ENCODE data around the gene NUCKS1.

NUCKS1 gene

GRCh38 chr1:205770618-205771017 is 20.6 kb upstream of the NUCKS1 start:
- Histone ChIP-seq H3K4me3 (ENCODE audit: low read depth, low read length) (no peak overlapping the region), H3K27me3 (ENCODE audit: control insufficient read depth, insufficient read depth, low read length) (peaks cover 21% of the 10 kb centered on the region), H3K27ac (ENCODE audit: low read depth, low read length) (no peak overlapping the region), H3K4me1 (ENCODE audit: control insufficient read depth, insufficient read depth, low read length) (peaks cover 7% of the 10 kb centered on the region; the same call in 1 of the 2 replicates), H3K36me3 (ENCODE audit: control insufficient read depth, insufficient read depth, low read length) (no peaks in the 10 kb centered on the region), H3K9me3 (ENCODE audit: control insufficient read depth, insufficient read depth, low read length) (no peaks in the 10 kb centered on the region), H3K9ac (ENCODE audit: low read depth, low read length) (no peak overlapping the region)

- Histone ChIP-seq H3K4me1 (ENCODE audit: control insufficient read depth, insufficient read depth, low read length) (peaks cover 7% of the 10 kb centered on the region; the same call in 1 of the 2 replicates), H3K36me3 (ENCODE audit: control insufficient read depth, insufficient read depth, low read length) (no peaks in the 10 kb centered on the region), H3K27me3 (ENCODE audit: control insufficient read depth, insufficient read depth, low read length) (peaks cover 15% of the 10 kb centered on the region), H3K9me3 (ENCODE audit: control insufficient read depth, insufficient read depth, low read length) (no peaks in the 10 kb centered on the region), H3K4me3 (ENCODE audit: low read depth, low read length) (no peak overlapping the region), H3K9ac (ENCODE audit: low read depth, low read length) (no peak overlapping the region), H3K27ac (ENCODE audit: low read depth, low read length) (no peak overlapping the region)
Measured at GRCh38 chr1:205769641-205770365, 19.8 kb upstream of the NUCKS1 start.

GRCh38 chr1:205767248-205767647 is 17.3 kb upstream of the NUCKS1 start:
- Histone ChIP-seq H3K36me3 (ENCODE audit: control insufficient read depth, insufficient read depth, low read length) (no peaks in the 10 kb centered on the region), H3K4me1 (ENCODE audit: control insufficient read depth, insufficient read depth, low read length) (no peaks in the 10 kb centered on the region), H3K27ac (ENCODE audit: low read depth, low read length) (no peak overlapping the region), H3K9me3 (ENCODE audit: control insufficient read depth, insufficient read depth, low read length) (no peaks in the 10 kb centered on the region), H3K27me3 (ENCODE audit: control insufficient read depth, insufficient read depth, low read length) (no peaks in the 10 kb centered on the region), H3K9ac (ENCODE audit: low read depth, low read length) (no peak overlapping the region), H3K4me3 (ENCODE audit: low read depth, low read length) (no peak overlapping the region)

- H3K27ac ChIP-seq (ENCODE audit: low read depth, low read length), result no peak overlapping the region
- no peaks in the 10 kb centered on the region for H3K9me3 ChIP-seq (ENCODE audit: control insufficient read depth, insufficient read depth, low read length)
Measured at GRCh38 chr1:205766570-205766969, 16.6 kb upstream of the NUCKS1 start.

GRCh38 chr1:205766038-205766437 is 16.1 kb upstream of the NUCKS1 start:
- Histone ChIP-seq H3K4me1 (ENCODE audit: control insufficient read depth, insufficient read depth, low read length) (no peaks in the 10 kb centered on the region), H3K4me3 (ENCODE audit: low read depth, low read length) (no peak overlapping the region), H3K9me3 (ENCODE audit: control insufficient read depth, insufficient read depth, low read length) (no peaks in the 10 kb centered on the region), H3K27me3 (ENCODE audit: control insufficient read depth, insufficient read depth, low read length) (no peaks in the 10 kb centered on the region), H3K36me3 (ENCODE audit: control insufficient read depth, insufficient read depth, low read length) (no peaks in the 10 kb centered on the region), H3K9ac (ENCODE audit: low read depth, low read length) (no peak overlapping the region), H3K27ac (ENCODE audit: low read depth, low read length) (no peak overlapping the region)

More at GRCh38 chr1:205766570-205766969, 16.6 kb upstream of the NUCKS1 start:
- Histone ChIP-seq H3K36me3 (ENCODE audit: control insufficient read depth, insufficient read depth, low read length) (no peaks in the 10 kb centered on the region), H3K9ac (ENCODE audit: low read depth, low read length) (no peak overlapping the region), H3K4me3 (ENCODE audit: low read depth, low read length) (no peak overlapping the region), H3K27me3 (ENCODE audit: control insufficient read depth, insufficient read depth, low read length) (no peaks in the 10 kb centered on the region), H3K4me1 (ENCODE audit: control insufficient read depth, insufficient read depth, low read length) (no peaks in the 10 kb centered on the region)

GRCh38 chr1:205764578-205764977 is 14.6 kb upstream of the NUCKS1 start:
- Histone ChIP-seq H3K27ac (ENCODE audit: low read depth, low read length) (no peak overlapping the region), H3K4me3 (ENCODE audit: low read depth, low read length) (no peak overlapping the region), H3K27me3 (ENCODE audit: control insufficient read depth, insufficient read depth, low read length) (no peaks in the 10 kb centered on the region), H3K9ac (ENCODE audit: low read depth, low read length) (no peak overlapping the region), H3K36me3 (ENCODE audit: control insufficient read depth, insufficient read depth, low read length) (no peaks in the 10 kb centered on the region), H3K4me1 (ENCODE audit: control insufficient read depth, insufficient read depth, low read length) (no peaks in the 10 kb centered on the region), H3K9me3 (ENCODE audit: control insufficient read depth, insufficient read depth, low read length) (no peaks in the 10 kb centered on the region)

- Histone ChIP-seq H3K9me3 (ENCODE audit: control insufficient read depth, insufficient read depth, low read length) (no peaks in the 10 kb centered on the region), H3K36me3 (ENCODE audit: control insufficient read depth, insufficient read depth, low read length) (no peaks in the 10 kb centered on the region), H3K27ac (ENCODE audit: low read depth, low read length) (no peak overlapping the region), H3K9ac (ENCODE audit: low read depth, low read length) (no peak overlapping the region), H3K27me3 (ENCODE audit: control insufficient read depth, insufficient read depth, low read length) (no peaks in the 10 kb centered on the region), H3K4me1 (ENCODE audit: control insufficient read depth, insufficient read depth, low read length) (no peaks in the 10 kb centered on the region), H3K4me3 (ENCODE audit: low read depth, low read length) (no peak overlapping the region)
Measured at GRCh38 chr1:205763980-205764379, 14.0 kb upstream of the NUCKS1 start.

GRCh38 chr1:205760606-205761005 is 10.6 kb upstream of the NUCKS1 start:
- no peaks in the 10 kb centered on the region for H3K9me3 ChIP-seq (ENCODE audit: control insufficient read depth, insufficient read depth, low read length)
- no peak overlapping the region for H3K9ac ChIP-seq (ENCODE audit: low read depth, low read length)
- H3K36me3 ChIP-seq (ENCODE audit: control insufficient read depth, insufficient read depth, low read length), result no peaks in the 10 kb centered on the region
- H3K27me3 ChIP-seq (ENCODE audit: control insufficient read depth, insufficient read depth, low read length), result no peaks in the 10 kb centered on the region
- H3K4me1 ChIP-seq (ENCODE audit: control insufficient read depth, insufficient read depth, low read length), result no peaks in the 10 kb centered on the region
- H3K4me3 ChIP-seq (ENCODE audit: low read depth, low read length), result no peak overlapping the region
- no peak overlapping the region for H3K27ac ChIP-seq (ENCODE audit: low read depth, low read length)

GRCh38 chr1:205756552-205756951 is 6.6 kb upstream of the NUCKS1 start:
- Histone ChIP-seq H3K27ac (ENCODE audit: low read depth, low read length) (no peak overlapping the region), H3K9me3 (ENCODE audit: control insufficient read depth, insufficient read depth, low read length) (no peaks in the 10 kb centered on the region), H3K9ac (ENCODE audit: low read depth, low read length) (no peak overlapping the region), H3K36me3 (ENCODE audit: control insufficient read depth, insufficient read depth, low read length) (no peaks in the 10 kb centered on the region), H3K4me3 (ENCODE audit: low read depth, low read length) (no peak overlapping the region), H3K27me3 (ENCODE audit: control insufficient read depth, insufficient read depth, low read length) (no peaks in the 10 kb centered on the region), H3K4me1 (ENCODE audit: control insufficient read depth, insufficient read depth, low read length) (no peaks in the 10 kb centered on the region)

- no peaks in the 10 kb centered on the region for H3K9me3 ChIP-seq (ENCODE audit: control insufficient read depth, insufficient read depth, low read length)
- no peaks in the 10 kb centered on the region for H3K4me1 ChIP-seq (ENCODE audit: control insufficient read depth, insufficient read depth, low read length)
- H3K36me3 ChIP-seq (ENCODE audit: control insufficient read depth, insufficient read depth, low read length), result no peaks in the 10 kb centered on the region
- H3K27ac ChIP-seq (ENCODE audit: low read depth, low read length), result no peak overlapping the region
- H3K4me3 ChIP-seq (ENCODE audit: low read depth, low read length), result no peak overlapping the region
- no peak overlapping the region for H3K9ac ChIP-seq (ENCODE audit: low read depth, low read length)
- no peaks in the 10 kb centered on the region for H3K27me3 ChIP-seq (ENCODE audit: control insufficient read depth, insufficient read depth, low read length)
Measured at GRCh38 chr1:205754857-205755256, 4.9 kb upstream of the NUCKS1 start.

GRCh38 chr1:205751036-205751651 is 1.2 kb upstream of the NUCKS1 start:
- Histone ChIP-seq H3K4me1 (ENCODE audit: control insufficient read depth, insufficient read depth, low read length) (peaks cover 18% of the 10 kb centered on the region), H3K27me3 (ENCODE audit: control insufficient read depth, insufficient read depth, low read length) (no peaks in the 10 kb centered on the region), H3K9ac (ENCODE audit: low read depth, low read length) (no peak overlapping the region), H3K4me3 (ENCODE audit: low read depth, low read length) (no peak overlapping the region), H3K36me3 (ENCODE audit: control insufficient read depth, insufficient read depth, low read length) (peaks cover 23% of the 10 kb centered on the region), H3K27ac (ENCODE audit: low read depth, low read length) (no peak overlapping the region), H3K9me3 (ENCODE audit: control insufficient read depth, insufficient read depth, low read length) (no peaks in the 10 kb centered on the region)
